Activated B cell treated with CpG ODN at 0.5 μM for 24 hours (primary cell): ENCODE results near the gene CAMTA1. TPM values are rescaled to one million over a fixed set of nuclear protein-coding genes. Genes with fewer than 3 reads are reported as not detected.

Source experiments
- ATAC-seq: fragments of 200-7000 bp; cut with Tn5 transposase; one replicate; pipeline ENCODE4 v1.10.0; 2021; ENCODE audit warnings: low read depth, mild to moderate bottlenecking, moderate library complexity
- CTCF ChIA-PET: fragments of 350-600 bp; sonication (Branson Sonifier 250); formaldehyde crosslinking; loops from one replicate; lab custom pipeline; 2021; ENCODE audit warnings: antibody characterized with exemption; lab: Charles Lee
- POLR2A ChIA-PET: fragments of 350-600 bp; sonication (Branson Sonifier 250); formaldehyde crosslinking; loops from one replicate; lab custom pipeline; 2021; ENCODE audit warnings: antibody characterized with exemption; lab: Charles Lee
- DNase-seq: peaks from one replicate; pipeline ENCODE4 v3.0.0; 2022
- H3K27ac Mint-ChIP-seq: one replicate; pipeline ENCODE4 v1.8.0; 2020; ENCODE audit warnings: mixed read lengths
- H3K27me3 Mint-ChIP-seq: one replicate; pipeline ENCODE4 v1.8.0; 2021; ENCODE audit warnings: mixed read lengths
- H3K36me3 Mint-ChIP-seq: one replicate; pipeline ENCODE4 v1.8.0; 2021; ENCODE audit warnings: low read depth, mixed read lengths
- H3K4me1 Mint-ChIP-seq: one replicate; pipeline ENCODE4 v1.8.0; 2021; ENCODE audit warnings: mixed read lengths
- H3K4me3 Mint-ChIP-seq: one replicate; pipeline ENCODE4 v1.8.0; 2020; ENCODE audit warnings: mild to moderate bottlenecking, mixed read lengths
- H3K9me3 Mint-ChIP-seq: one replicate; pipeline ENCODE4 v1.8.0; 2020; ENCODE audit warnings: mixed read lengths
- CTCF ChIP-seq: fragments of 200-600 bp; IDR thresholded peaks from one replicate; pipeline ENCODE4 v1.8.0; 2022; ENCODE audit warnings: antibody characterized with exemption, mild to moderate bottlenecking
- intact Hi-C: fragments of 100-400 bp; cut with micrococcal nuclease; formaldehyde crosslinking; loops from one replicate; pipeline ENCODE4 v1.15.1; 2024
- total RNA-seq: library from RNA; stranded (reverse); gene quantifications from 2 replicates; pipeline ENCODE4 v1.2.3, GENCODE V29; 2022

The CAMTA1 gene
- total RNA-seq, 1 donor from 2014 or later, result 49.8 TPM

- peaks cover 7% of the 10 kb centered on the region for H3K27me3 Mint-ChIP-seq
- H3K9me3 Mint-ChIP-seq, result no peaks in the 10 kb centered on the region
- DNase-seq (no peak), ATAC-seq (no peak)
- H3K36me3 Mint-ChIP-seq, result no peaks in the 10 kb centered on the region
- ChIA-PET POLR2A (no interaction called here), CTCF (no interaction called here)
- no peak overlapping the region for H3K27ac Mint-ChIP-seq
- no peak overlapping the region for H3K4me3 Mint-ChIP-seq
- no peaks in the 10 kb centered on the region for H3K4me1 Mint-ChIP-seq
- intact Hi-C loops, result no loop called here
- no peak for TF ChIP-seq CTCF
Observed at GRCh38 chr1:6928106-6928885, 143.0 kb downstream of the CAMTA1 start.

GRCh38 chr1:6930732-6931300 is 145.6 kb downstream of the CAMTA1 start:
- Mint-ChIP-seq H3K27ac (no peak overlapping the region), H3K27me3 (peaks cover 17% of the 10 kb centered on the region), H3K36me3 (no peaks in the 10 kb centered on the region), H3K4me1 (no peaks in the 10 kb centered on the region), H3K9me3 (no peaks in the 10 kb centered on the region), H3K4me3 (no peak overlapping the region)
- no peak for DNase-seq
- ChIA-PET POLR2A (no interaction called here), CTCF (no interaction called here)
- TF ChIP-seq CTCF, result no peak
- no peak for ATAC-seq
- intact Hi-C loops, result no loop called here

GRCh38 chr1:6935361-6935883 is 150.2 kb downstream of the CAMTA1 start:
- ChIA-PET POLR2A (interaction anchor here (0.6 kb wide), 1 partner anchor 144 kb away, joined by 4 read pairs; no protein-coding TSS in a partner anchor), CTCF (no interaction called here)
- Mint-ChIP-seq H3K27me3 (peaks cover 15% of the 10 kb centered on the region), H3K4me3 (no peak overlapping the region), H3K9me3 (no peaks in the 10 kb centered on the region), H3K36me3 (no peaks in the 10 kb centered on the region), H3K27ac (no peak overlapping the region), H3K4me1 (no peaks in the 10 kb centered on the region)
- no peak for TF ChIP-seq CTCF
- ATAC-seq (no peak), DNase-seq (no peak)
- intact Hi-C loops, result no loop called here

DNA sequence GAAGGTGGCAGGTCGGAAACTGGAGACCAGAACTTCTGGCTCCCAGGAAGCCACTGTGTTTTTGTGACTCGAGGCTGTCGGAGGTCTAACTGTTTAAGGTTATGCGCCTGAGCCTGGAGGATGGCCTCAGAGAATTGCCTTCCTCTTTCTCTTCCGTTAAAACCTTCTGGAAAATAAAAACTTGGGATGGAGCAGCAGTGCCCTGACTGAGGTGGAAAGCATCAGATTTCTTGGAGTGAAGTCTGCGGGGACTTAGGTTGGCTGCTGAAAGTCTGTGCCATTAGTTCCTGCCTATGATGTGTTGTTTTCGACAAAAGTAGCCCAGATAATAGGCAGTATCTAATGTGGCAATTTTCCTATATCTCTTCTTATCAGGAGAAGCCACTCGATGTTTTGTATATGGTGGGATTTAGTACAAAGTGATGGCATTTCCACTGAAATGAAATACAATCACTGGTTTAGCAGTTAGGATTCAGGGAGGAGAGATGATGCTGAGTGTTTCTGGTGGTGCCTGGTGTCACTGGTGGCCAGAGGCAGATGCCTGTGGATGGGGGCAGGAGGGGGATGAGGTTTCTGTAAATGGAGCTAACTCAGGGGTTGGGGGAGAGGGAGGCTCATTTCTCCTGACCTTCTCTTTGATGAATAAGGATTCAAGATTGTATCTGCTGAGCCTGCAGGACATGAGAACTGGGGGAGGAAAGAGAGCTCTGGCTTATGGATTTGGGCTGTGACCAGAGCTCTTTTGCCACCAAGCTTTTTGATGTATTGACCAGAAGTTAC is 150.8 kb downstream of the CAMTA1 start:
- H3K27me3 Mint-ChIP-seq, result peaks cover 15% of the 10 kb centered on the region
- no peak overlapping the region for H3K4me3 Mint-ChIP-seq
- ChIA-PET POLR2A (no interaction called here), CTCF (no interaction called here)
- ATAC-seq (no peak), DNase-seq (no peak)
- H3K36me3 Mint-ChIP-seq, result no peaks in the 10 kb centered on the region
- no peaks in the 10 kb centered on the region for H3K4me1 Mint-ChIP-seq
- no peaks in the 10 kb centered on the region for H3K9me3 Mint-ChIP-seq
- no peak overlapping the region for H3K27ac Mint-ChIP-seq
- no peak for TF ChIP-seq CTCF
- intact Hi-C loops, result no loop called here

- H3K4me1 Mint-ChIP-seq, result no peaks in the 10 kb centered on the region
- DNase-seq, result no peak
- no peak overlapping the region for H3K27ac Mint-ChIP-seq
- ChIA-PET POLR2A (no interaction called here), CTCF (no interaction called here)
- H3K9me3 Mint-ChIP-seq, result no peaks in the 10 kb centered on the region
- peaks cover 15% of the 10 kb centered on the region for H3K27me3 Mint-ChIP-seq
- no peak for TF ChIP-seq CTCF
- no peak overlapping the region for H3K4me3 Mint-ChIP-seq
- intact Hi-C loops, result no loop called here
- no peak for ATAC-seq
- H3K36me3 Mint-ChIP-seq, result no peaks in the 10 kb centered on the region
Observed at GRCh38 chr1:6937048-6937447, 151.8 kb downstream of the CAMTA1 start.
